GM12891 (cell line): ENCODE results near the gene HTRA3.

Experiments
- PAX5 ChIP-seq: IDR thresholded peaks from 2 replicates; pipeline ENCODE4 v1.6.1; 2011; ENCODE audit warnings: low read length, moderate library complexity, mild to moderate bottlenecking; ENCODE audit not compliant: insufficient read depth, severe bottlenecking
- POLR2A ChIP-seq: IDR thresholded peaks from 2 replicates; pipeline ENCODE4 v1.6.1; 2011; ENCODE audit warnings: low read depth, low read length, control low read depth
- POLR2AphosphoS5 ChIP-seq: IDR thresholded peaks from 2 replicates; pipeline ENCODE4 v1.6.1; 2011; ENCODE audit warnings: low read depth, low read length, control low read depth
- POU2F2 ChIP-seq: IDR thresholded peaks from 2 replicates; pipeline ENCODE4 v1.6.1; 2011; ENCODE audit warnings: low read depth, mild to moderate bottlenecking, control low read depth, low read length, moderate library complexity
- SPI1 ChIP-seq: IDR thresholded peaks from 2 replicates; pipeline ENCODE4 v1.6.1; 2011; ENCODE audit warnings: low read depth, low read length, control low read depth
- TAF1 ChIP-seq: IDR thresholded peaks from 2 replicates; pipeline ENCODE4 v1.6.1; 2011; ENCODE audit warnings: low read depth, low read length, control low read depth

DNA sequence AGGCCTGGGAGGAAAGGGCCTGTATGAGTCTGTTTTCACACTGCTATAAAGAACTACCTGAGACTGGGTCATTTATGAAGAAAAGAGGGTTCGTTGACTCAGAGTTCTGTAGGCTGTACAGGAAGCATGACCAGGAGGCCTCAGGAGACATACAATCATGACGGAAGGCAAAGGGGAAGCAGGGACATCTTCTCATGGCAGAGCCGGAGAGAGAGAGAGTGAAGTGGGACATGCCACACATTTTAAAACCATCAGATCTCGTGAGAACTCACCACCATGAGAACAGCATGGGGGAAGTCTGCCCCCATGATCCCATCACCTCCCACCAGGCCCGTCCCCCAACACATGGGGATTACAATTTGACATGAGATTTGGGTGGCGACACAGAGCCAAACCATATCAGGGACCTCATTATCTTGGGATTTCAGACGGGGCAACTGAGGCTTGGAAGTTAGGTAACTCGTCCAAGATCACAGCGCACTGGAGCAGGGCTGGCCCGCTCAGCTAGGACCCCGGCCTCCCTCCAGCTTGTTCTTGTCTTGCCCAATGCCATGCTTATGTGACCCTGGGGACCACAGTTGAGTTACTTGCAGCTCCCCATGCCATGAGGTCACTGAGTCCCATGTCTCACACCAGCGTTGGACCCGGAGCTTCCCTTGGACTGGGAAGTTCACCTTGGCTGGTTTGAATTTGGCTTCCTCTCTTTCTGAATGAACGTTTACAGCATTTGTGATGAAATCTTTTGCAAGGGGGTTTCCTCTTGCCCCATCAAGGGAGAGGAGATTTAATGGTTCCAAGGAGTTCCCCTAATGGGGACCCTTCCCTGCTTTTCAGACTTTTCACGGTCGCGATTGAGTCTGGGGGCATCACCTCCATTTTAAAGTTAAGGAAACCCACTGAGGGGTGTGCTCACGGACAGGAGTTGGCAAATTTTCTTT lies 18.1 kb downstream of the HTRA3 start:
- no peak for TF ChIP-seq POLR2AphosphoS5
- no peak for TF ChIP-seq PAX5
- no peak for TF ChIP-seq POLR2A
- no peak for TF ChIP-seq TAF1
- TF ChIP-seq SPI1, result no peak
- TF ChIP-seq POU2F2, result no peak
